HG03442 (cell line): ENCODE results near the gene TMCC3.

ENCODE experiments used
- ATAC-seq: cut with Tn5 transposase; IDR thresholded peaks from one replicate; pipeline ENCODE4 v1.9.1; 2021; ENCODE audit warnings: mild to moderate bottlenecking, moderate library complexity; ENCODE audit not compliant: unreplicated experiment

Gene TMCC3

GRCh38 chr12:94536040-94536965 lies 114.1 kb downstream of the TMCC3 start:
- ATAC-seq, result no peak

GRCh38 chr12:94535510-94535921 lies 114.8 kb downstream of the TMCC3 start:
- ATAC-seq, result no peak

- ATAC-seq, result no peak
Measured at GRCh38 chr12:94534774-94535509, 115.4 kb downstream of the TMCC3 start.

- ATAC-seq, result no peak
Measured at GRCh38 chr12:94534278-94534677, 116.1 kb downstream of the TMCC3 start.

GRCh38 chr12:94532490-94533422 lies 117.6 kb downstream of the TMCC3 start:
- peak; percentile 73 for ATAC-seq

- no peak for ATAC-seq
Measured at GRCh38 chr12:94531196-94531720, 119.1 kb downstream of the TMCC3 start.

GRCh38 chr12:94525951-94526350 lies 124.4 kb downstream of the TMCC3 start:
- no peak for ATAC-seq
